K562 (cell line): ENCODE data around the gene PIK3CB. TPM values are rescaled to one million over a fixed set of nuclear protein-coding genes. Genes with fewer than 3 reads are reported as not detected.

Experiments used
- BDP1 ChIP-seq: IDR thresholded peaks from 3 replicates; pipeline ENCODE4 v1.6.1; 2011; ENCODE audit not compliant: insufficient read length, insufficient read depth
- CBX2 ChIP-seq: fragments of 200-600 bp; sonication (generic); IDR thresholded peaks from one replicate; pipeline ENCODE4 v1.6.1; 2012; ENCODE audit warnings: mild to moderate bottlenecking, low read length, inconsistent platforms; ENCODE audit not compliant: insufficient read depth, poor library complexity, severe bottlenecking
- CSDE1 ChIP-seq, 2 experiments: fragments of 450-650 bp; IDR thresholded peaks; 2 replicates each; pipeline ENCODE4 v1.6.1; 2016; ENCODE audit warnings: mild to moderate bottlenecking in 1 of 2
- DMBX1 ChIP-seq: fragments of 250-450 bp; sonication (Bioruptor Pico); IDR thresholded peaks from 2 replicates; pipeline ENCODE4 v1.8.0; 2022; ENCODE audit warnings: inconsistent platforms, mild to moderate bottlenecking, moderate library complexity, borderline replicate concordance
- ETS2 ChIP-seq: IDR thresholded peaks from 2 replicates; pipeline ENCODE4 v1.6.1; 2016; ENCODE audit warnings: borderline replicate concordance, missing genetic modification characterization, mild to moderate bottlenecking, moderate library complexity, missing compliant biosample characterization; ENCODE audit not compliant: poor library complexity, severe bottlenecking
- GABPB1 ChIP-seq: sonication (generic); formaldehyde crosslinking; IDR thresholded peaks from 2 replicates; pipeline ENCODE4 v1.8.0; 2022; ENCODE audit warnings: mild to moderate bottlenecking, missing genetic modification reagents
- MCM7 ChIP-seq, 2 experiments: fragments of 450-650 bp; IDR thresholded peaks; 2 replicates each; pipeline ENCODE4 v1.6.1; 2016 to 2018
- MYBL2 ChIP-seq, 2 experiments: fragments of 450-650 bp in 1 of 2; sonication (generic) in 1 of 2; formaldehyde crosslinking in 1 of 2; IDR thresholded peaks; 2 replicates each; pipeline versions ENCODE4 v1.6.1 to v1.8.1; 2017 to 2022; ENCODE audit warnings: borderline replicate concordance in 1 of 2, inconsistent platforms in 1 of 2, low read depth in 1 of 2, mild to moderate bottlenecking in 1 of 2, missing genetic modification reagents in 1 of 2, moderate library complexity in 1 of 2
- NFXL1 ChIP-seq: fragments of 450-650 bp; formaldehyde crosslinking; IDR thresholded peaks from 2 replicates; pipeline ENCODE4 v1.4.0; 2021; ENCODE audit warnings: mild to moderate bottlenecking
- NUFIP1 ChIP-seq: fragments of 450-650 bp; IDR thresholded peaks from 2 replicates; pipeline ENCODE4 v1.6.1; 2018; ENCODE audit not compliant: partially characterized antibody
- SMARCB1 ChIP-seq: IDR thresholded peaks from 2 replicates; pipeline ENCODE4 v1.6.1; 2011; ENCODE audit warnings: improper control_type of control experiment, low read depth; ENCODE audit not compliant: insufficient read length
- SMARCE1 ChIP-seq: fragments of 450-650 bp; IDR thresholded peaks from 2 replicates; pipeline ENCODE4 v1.7.1; 2016; ENCODE audit warnings: mild to moderate bottlenecking
- TCFL5 ChIP-seq: fragments of 250-450 bp; sonication (Bioruptor Pico); conservative IDR thresholded peaks from 2 replicates; pipeline ENCODE4 v1.6.1; 2021; ENCODE audit warnings: mild to moderate bottlenecking, moderate library complexity, matching md5 sums
- ZC3H4 ChIP-seq: sonication (generic); formaldehyde crosslinking; IDR thresholded peaks from 2 replicates; pipeline ENCODE4 v1.9.0; 2021; ENCODE audit warnings: missing genetic modification reagents, borderline replicate concordance
- ZNF239 ChIP-seq: fragments of 250-450 bp; sonication (Bioruptor Pico); IDR thresholded peaks from 2 replicates; pipeline ENCODE4 v1.4.0; 2020; ENCODE audit warnings: mild to moderate bottlenecking
- ZNF584 ChIP-seq: fragments of 200-800 bp; sonication (Bioruptor generic); IDR thresholded peaks from 2 replicates; pipeline ENCODE4 v1.6.1; 2016; ENCODE audit warnings: low read depth, mild to moderate bottlenecking, missing genetic modification characterization, missing compliant biosample characterization
- polyA plus RNA-seq, 8 experiments: library from polyadenylated mRNA; depleted of rRNA in 4 of 8; stranded (reverse) in 5 of 8; unstranded in 3 of 8; fragments of >200 nt; fragmentation: Nextera tagmentation in 2 of 8; fragmentation: Illumina TruSeq in 1 of 8; extraction: Ambion mirVana in 2 of 8; extraction: Trizol in 1 of 8; gene quantifications; 2 replicates each; pipeline versions ENCODE4 v1.2.1 to v1.2.3, GENCODE V29; 2011 to 2014; ENCODE audit warnings: inconsistent platforms in 1 of 8, missing spikeins in 1 of 8
- total RNA-seq, 7 experiments: library from RNA; depleted of rRNA in 6 of 7; stranded (reverse); fragments of >200 nt in 6 of 7; fragmentation: Illumina TruSeq in 2 of 7; extraction: Trizol in 2 of 7; gene quantifications; 2 replicates each; pipeline versions ENCODE4 v1.2.1 to v1.2.3, GENCODE V29; 2011 to 2021; ENCODE audit warnings: low replicate concordance in 1 of 7
- TF ChIP-seq, protein P1 (sequence below): sonication (generic); formaldehyde crosslinking; IDR thresholded peaks from 2 replicates; pipeline ENCODE4 v1.8.1; 2023; ENCODE audit warnings: mild to moderate bottlenecking, missing genetic modification reagents
- TF ChIP-seq, protein P2 (sequence below), 2 experiments: fragments of 450-650 bp; IDR thresholded peaks; 2 replicates each; pipeline ENCODE4 v1.6.1; 2016
- TF ChIP-seq, protein P3 (sequence below), 2 experiments: fragments of 450-650 bp; conservative IDR thresholded peaks; 2 replicates each; pipeline ENCODE4 v1.6.1; 2017; ENCODE audit warnings: mild to moderate bottlenecking in 2 of 2, moderate library complexity in 2 of 2
- TF ChIP-seq, protein P4 (sequence below): sonication (generic); formaldehyde crosslinking; IDR thresholded peaks from 2 replicates; pipeline ENCODE4 v1.8.1; 2023; ENCODE audit warnings: mild to moderate bottlenecking, missing genetic modification reagents

PIK3CB gene
- total and polyA plus RNA-seq, 9 of the 15 experiments (the other 6 are each of a cell fraction or from before 2014, with no cell fraction given), result 15.3 to 62.6 (median 28.3) TPM

DNA sequence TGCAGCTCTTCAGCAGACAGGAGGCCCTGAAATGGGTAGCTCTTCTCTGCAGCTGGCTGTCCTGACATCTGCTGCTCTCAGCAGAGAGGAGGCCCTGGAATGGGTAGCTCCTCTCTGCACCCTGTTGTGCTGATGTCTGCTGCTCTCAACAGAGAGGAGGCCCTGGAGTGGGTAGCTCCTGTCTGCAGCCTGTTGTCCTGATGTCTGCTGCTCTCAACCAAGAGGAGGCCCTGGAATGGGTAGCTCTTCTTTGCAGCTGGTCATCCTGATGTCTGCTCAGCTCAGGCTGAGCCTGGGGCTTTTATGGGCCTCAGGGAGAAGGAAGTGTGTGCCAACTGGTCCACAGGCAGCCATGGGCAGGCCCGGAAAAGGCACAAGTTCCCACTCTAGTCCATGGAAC lies 66.6 kb downstream of the PIK3CB start (continued):
- no peak for TF ChIP-seq ZC3H4 (CRISPR knock-in tag)
- no peak for TF ChIP-seq ZNF584 (CRISPR knock-in tag)
- TF ChIP-seq, protein P1, sequence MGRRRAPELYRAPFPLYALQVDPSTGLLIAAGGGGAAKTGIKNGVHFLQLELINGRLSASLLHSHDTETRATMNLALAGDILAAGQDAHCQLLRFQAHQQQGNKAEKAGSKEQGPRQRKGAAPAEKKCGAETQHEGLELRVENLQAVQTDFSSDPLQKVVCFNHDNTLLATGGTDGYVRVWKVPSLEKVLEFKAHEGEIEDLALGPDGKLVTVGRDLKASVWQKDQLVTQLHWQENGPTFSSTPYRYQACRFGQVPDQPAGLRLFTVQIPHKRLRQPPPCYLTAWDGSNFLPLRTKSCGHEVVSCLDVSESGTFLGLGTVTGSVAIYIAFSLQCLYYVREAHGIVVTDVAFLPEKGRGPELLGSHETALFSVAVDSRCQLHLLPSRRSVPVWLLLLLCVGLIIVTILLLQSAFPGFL (CRISPR knock-in tag), result no peak
- no peak for TF ChIP-seq NUFIP1
- no peak for TF ChIP-seq BDP1
- TF ChIP-seq TCFL5 (CRISPR knock-in tag), result no peak
- TF ChIP-seq SMARCB1, result no peak
- no peak for TF ChIP-seq DMBX1 (CRISPR knock-in tag)
- TF ChIP-seq, protein P2, sequence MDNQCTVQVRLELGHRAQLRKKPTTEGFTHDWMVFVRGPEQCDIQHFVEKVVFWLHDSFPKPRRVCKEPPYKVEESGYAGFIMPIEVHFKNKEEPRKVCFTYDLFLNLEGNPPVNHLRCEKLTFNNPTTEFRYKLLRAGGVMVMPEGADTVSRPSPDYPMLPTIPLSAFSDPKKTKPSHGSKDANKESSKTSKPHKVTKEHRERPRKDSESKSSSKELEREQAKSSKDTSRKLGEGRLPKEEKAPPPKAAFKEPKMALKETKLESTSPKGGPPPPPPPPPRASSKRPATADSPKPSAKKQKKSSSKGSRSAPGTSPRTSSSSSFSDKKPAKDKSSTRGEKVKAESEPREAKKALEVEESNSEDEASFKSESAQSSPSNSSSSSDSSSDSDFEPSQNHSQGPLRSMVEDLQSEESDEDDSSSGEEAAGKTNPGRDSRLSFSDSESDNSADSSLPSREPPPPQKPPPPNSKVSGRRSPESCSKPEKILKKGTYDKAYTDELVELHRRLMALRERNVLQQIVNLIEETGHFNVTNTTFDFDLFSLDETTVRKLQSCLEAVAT (IDR thresholded peaks at IDR 0.05), result peak; percentile 30 to 67; a peak in 1 of 4 replicates
- TF ChIP-seq GABPB1 (CRISPR knock-in tag), result peak; percentile 46; the same call in 1 of the 2 replicates
- TF ChIP-seq, protein P3, sequence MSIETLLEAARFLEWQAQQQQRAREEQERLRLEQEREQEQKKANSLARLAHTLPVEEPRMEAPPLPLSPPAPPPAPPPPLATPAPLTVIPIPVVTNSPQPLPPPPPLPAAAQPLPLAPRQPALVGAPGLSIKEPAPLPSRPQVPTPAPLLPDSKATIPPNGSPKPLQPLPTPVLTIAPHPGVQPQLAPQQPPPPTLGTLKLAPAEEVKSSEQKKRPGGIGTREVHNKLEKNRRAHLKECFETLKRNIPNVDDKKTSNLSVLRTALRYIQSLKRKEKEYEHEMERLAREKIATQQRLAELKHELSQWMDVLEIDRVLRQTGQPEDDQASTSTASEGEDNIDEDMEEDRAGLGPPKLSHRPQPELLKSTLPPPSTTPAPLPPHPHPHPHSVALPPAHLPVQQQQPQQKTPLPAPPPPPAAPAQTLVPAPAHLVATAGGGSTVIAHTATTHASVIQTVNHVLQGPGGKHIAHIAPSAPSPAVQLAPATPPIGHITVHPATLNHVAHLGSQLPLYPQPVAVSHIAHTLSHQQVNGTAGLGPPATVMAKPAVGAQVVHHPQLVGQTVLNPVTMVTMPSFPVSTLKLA (conservative IDR thresholded peaks at IDR 0.05), result no peak
- no peak for TF ChIP-seq MCM7 (IDR thresholded peaks at IDR 0.05)
- no peak for TF ChIP-seq ZNF239 (CRISPR knock-in tag)
- no peak for TF ChIP-seq MYBL2 (IDR thresholded peaks at IDR 0.05; ENCODE audit: low read depth)
- TF ChIP-seq MYBL2 (CRISPR knock-in tag; IDR thresholded peaks at IDR 0.05; ENCODE audit: borderline replicate concordance), result no peak
- TF ChIP-seq, protein P4, sequence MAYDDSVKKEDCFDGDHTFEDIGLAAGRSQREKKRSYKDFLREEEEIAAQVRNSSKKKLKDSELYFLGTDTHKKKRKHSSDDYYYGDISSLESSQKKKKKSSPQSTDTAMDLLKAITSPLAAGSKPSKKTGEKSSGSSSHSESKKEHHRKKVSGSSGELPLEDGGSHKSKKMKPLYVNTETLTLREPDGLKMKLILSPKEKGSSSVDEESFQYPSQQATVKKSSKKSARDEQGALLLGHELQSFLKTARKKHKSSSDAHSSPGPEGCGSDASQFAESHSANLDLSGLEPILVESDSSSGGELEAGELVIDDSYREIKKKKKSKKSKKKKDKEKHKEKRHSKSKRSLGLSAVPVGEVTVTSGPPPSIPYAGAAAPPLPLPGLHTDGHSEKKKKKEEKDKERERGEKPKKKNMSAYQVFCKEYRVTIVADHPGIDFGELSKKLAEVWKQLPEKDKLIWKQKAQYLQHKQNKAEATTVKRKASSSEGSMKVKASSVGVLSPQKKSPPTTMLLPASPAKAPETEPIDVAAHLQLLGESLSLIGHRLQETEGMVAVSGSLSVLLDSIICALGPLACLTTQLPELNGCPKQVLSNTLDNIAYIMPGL (CRISPR knock-in tag), result no peak
- TF ChIP-seq NFXL1, result no peak
- no peak for TF ChIP-seq ETS2 (tag)
- TF ChIP-seq SMARCE1, result no peak
- TF ChIP-seq CSDE1 (IDR thresholded peaks at IDR 0.05), result no peak
- no peak for TF ChIP-seq CBX2
